HEK293 (cell line): Measurements from ENCODE around the gene TMEM131L.

ENCODE experiments used
- CTCF ChIA-PET: fragments of 350-600 bp; formaldehyde crosslinking; extraction: SDS; loops from one replicate; lab custom pipeline; 2021; ENCODE audit warnings: antibody characterized with exemption; lab: Yijun Ruan, JAX
- POLR2A ChIA-PET: fragments of 300-600 bp; formaldehyde crosslinking; extraction: SDS; loops from one replicate; lab custom pipeline; 2020; ENCODE audit warnings: antibody characterized with exemption, inconsistent platforms; lab: Yijun Ruan, JAX
- H3K27ac ChIP-seq: fragments of 200-500 bp; sonication (Bioruptor generic); 2 replicates; pipeline ENCODE4 v1.5.1; 2014; ENCODE audit warnings: low read depth, low read length, control low read depth, inconsistent platforms; ENCODE audit errors: extremely low read depth
- H3K36me3 ChIP-seq, 2 experiments: fragments of 200-500 bp in 1 of 2; sonication (Bioruptor generic) in 1 of 2; 1 replicate in 1 of 2; 2 replicates in 1 of 2; pipeline ENCODE4 v1.5.1; 2014 to 2017; ENCODE audit warnings: inconsistent platforms in 2 of 2, low read length in 2 of 2; ENCODE audit not compliant: control insufficient read depth in 2 of 2, insufficient read depth in 1 of 2
- H3K4me1 ChIP-seq: fragments of 200-500 bp; sonication (Bioruptor generic); 2 replicates; pipeline ENCODE4 v1.5.1; 2014; ENCODE audit warnings: mild to moderate bottlenecking, low read length, inconsistent platforms; ENCODE audit not compliant: control insufficient read depth, insufficient read depth
- H3K4me3 ChIP-seq: 2 replicates; pipeline ENCODE4 v1.5.1; 2011; ENCODE audit warnings: low read depth, mild to moderate bottlenecking, control low read depth, low read length, moderate library complexity
- H3K9me3 ChIP-seq: fragments of 200-500 bp; sonication (Bioruptor generic); 2 replicates; pipeline ENCODE4 v1.5.1; 2014; ENCODE audit warnings: low read depth, low read length, inconsistent platforms; ENCODE audit not compliant: control insufficient read depth, insufficient read depth
- EGR2 ChIP-seq: fragments of 450-650 bp; formaldehyde crosslinking; IDR thresholded peaks from 2 replicates; pipeline ENCODE4 v1.5.1; 2016; ENCODE audit warnings: low read depth, missing biosample characterization, missing genetic modification characterization
- FEZF1 ChIP-seq: fragments of 450-650 bp; formaldehyde crosslinking; IDR thresholded peaks from 2 replicates; pipeline ENCODE4 v1.5.1; 2016; ENCODE audit warnings: missing biosample characterization, missing genetic modification characterization
- MEIS1 ChIP-seq: sonication (generic); formaldehyde crosslinking; IDR thresholded peaks from 2 replicates; pipeline ENCODE4 v1.8.1; 2022; ENCODE audit warnings: missing genetic modification reagents, mild to moderate bottlenecking, borderline replicate concordance
- PRDM1 ChIP-seq: fragments of 450-650 bp; formaldehyde crosslinking; IDR thresholded peaks from 2 replicates; pipeline ENCODE4; 2016; ENCODE audit warnings: missing biosample characterization, missing genetic modification characterization
- REPIN1 ChIP-seq: fragments of 450-650 bp; formaldehyde crosslinking; IDR thresholded peaks from 2 replicates; pipeline ENCODE4 v1.5.1; 2017; ENCODE audit warnings: missing biosample characterization, missing genetic modification characterization, low read depth
- SCRT1 ChIP-seq: fragments of 450-650 bp; formaldehyde crosslinking; IDR thresholded peaks from 2 replicates; pipeline ENCODE4 v1.5.1; 2016; ENCODE audit warnings: missing biosample characterization, missing genetic modification characterization, borderline replicate concordance
- SP2 ChIP-seq: fragments of 450-650 bp; formaldehyde crosslinking; IDR thresholded peaks from 2 replicates; pipeline ENCODE4 v1.5.1; 2016; ENCODE audit warnings: missing biosample characterization, missing genetic modification characterization
- SP7 ChIP-seq: fragments of 450-650 bp; formaldehyde crosslinking; IDR thresholded peaks from 2 replicates; pipeline ENCODE4 v1.5.1; 2016; ENCODE audit warnings: missing biosample characterization, missing genetic modification characterization
- TRIM28 ChIP-seq: IDR thresholded peaks from 2 replicates; pipeline ENCODE4 v1.6.1; 2011; ENCODE audit warnings: low read length, control low read depth, borderline replicate concordance
- YY1 ChIP-seq: fragments of 450-650 bp; formaldehyde crosslinking; IDR thresholded peaks from 2 replicates; pipeline ENCODE4 v1.5.1; 2018; ENCODE audit warnings: missing biosample characterization, missing genetic modification characterization
- ZIC2 ChIP-seq: fragments of 450-650 bp; formaldehyde crosslinking; IDR thresholded peaks from 2 replicates; pipeline ENCODE4 v1.5.1; 2016; ENCODE audit warnings: missing biosample characterization, missing genetic modification characterization
- ZNF175 ChIP-seq: fragments of 450-650 bp; formaldehyde crosslinking; IDR thresholded peaks from 2 replicates; pipeline ENCODE4 v1.5.1; 2016; ENCODE audit warnings: missing biosample characterization, missing genetic modification characterization
- ZNF521 ChIP-seq: fragments of 450-650 bp; formaldehyde crosslinking; IDR thresholded peaks from 2 replicates; pipeline ENCODE4 v1.5.1; 2017; ENCODE audit warnings: missing biosample characterization, mild to moderate bottlenecking, missing genetic modification characterization
- ZNF560 ChIP-seq: fragments of 450-650 bp; formaldehyde crosslinking; IDR thresholded peaks from 2 replicates; pipeline ENCODE4 v1.5.1; 2017; ENCODE audit warnings: missing biosample characterization, missing genetic modification characterization, borderline replicate concordance
- ZNF776 ChIP-seq: fragments of 450-650 bp; formaldehyde crosslinking; IDR thresholded peaks from 2 replicates; pipeline ENCODE4 v1.5.0; 2017; ENCODE audit warnings: missing biosample characterization, missing genetic modification characterization, borderline replicate concordance
- ZNF777 ChIP-seq: fragments of 450-650 bp; formaldehyde crosslinking; IDR thresholded peaks from 2 replicates; pipeline ENCODE4 v1.5.1; 2017; ENCODE audit warnings: missing biosample characterization, missing genetic modification characterization, borderline replicate concordance
- TF ChIP-seq, protein P1 (sequence below): fragments of 450-650 bp; formaldehyde crosslinking; IDR thresholded peaks from 2 replicates; pipeline ENCODE4 v1.5.1; 2016; ENCODE audit warnings: missing biosample characterization, missing genetic modification characterization
- TF ChIP-seq, protein P2 (sequence below): fragments of 450-650 bp; formaldehyde crosslinking; IDR thresholded peaks from 2 replicates; pipeline ENCODE4 v1.5.0; 2017; ENCODE audit warnings: missing biosample characterization, missing genetic modification characterization, borderline replicate concordance

TMEM131L gene

GRCh38 chr4:153582954-153583702 lies 117.0 kb downstream of the TMEM131L start:
- Histone ChIP-seq H3K27ac (no peak overlapping the region), H3K36me3 (peaks cover 0 to 12% of the 10 kb centered on the region in 2 experiments; a peak in 1 of 3 replicates)
- TF ChIP-seq SCRT1 (tag by site-specific recombination) (no peak), YY1 (tag by site-specific recombination) (no peak), SP7 (tag by site-specific recombination) (no peak), FEZF1 (tag by site-specific recombination) (no peak), TRIM28 (no peak), ZIC2 (no peak), SP2 (tag by site-specific recombination) (no peak), PRDM1 (tag by site-specific recombination) (no peak), MEIS1 (CRISPR knock-in tag) (no peak), ZNF521 (tag by site-specific recombination) (no peak)
- TF ChIP-seq, protein P1, sequence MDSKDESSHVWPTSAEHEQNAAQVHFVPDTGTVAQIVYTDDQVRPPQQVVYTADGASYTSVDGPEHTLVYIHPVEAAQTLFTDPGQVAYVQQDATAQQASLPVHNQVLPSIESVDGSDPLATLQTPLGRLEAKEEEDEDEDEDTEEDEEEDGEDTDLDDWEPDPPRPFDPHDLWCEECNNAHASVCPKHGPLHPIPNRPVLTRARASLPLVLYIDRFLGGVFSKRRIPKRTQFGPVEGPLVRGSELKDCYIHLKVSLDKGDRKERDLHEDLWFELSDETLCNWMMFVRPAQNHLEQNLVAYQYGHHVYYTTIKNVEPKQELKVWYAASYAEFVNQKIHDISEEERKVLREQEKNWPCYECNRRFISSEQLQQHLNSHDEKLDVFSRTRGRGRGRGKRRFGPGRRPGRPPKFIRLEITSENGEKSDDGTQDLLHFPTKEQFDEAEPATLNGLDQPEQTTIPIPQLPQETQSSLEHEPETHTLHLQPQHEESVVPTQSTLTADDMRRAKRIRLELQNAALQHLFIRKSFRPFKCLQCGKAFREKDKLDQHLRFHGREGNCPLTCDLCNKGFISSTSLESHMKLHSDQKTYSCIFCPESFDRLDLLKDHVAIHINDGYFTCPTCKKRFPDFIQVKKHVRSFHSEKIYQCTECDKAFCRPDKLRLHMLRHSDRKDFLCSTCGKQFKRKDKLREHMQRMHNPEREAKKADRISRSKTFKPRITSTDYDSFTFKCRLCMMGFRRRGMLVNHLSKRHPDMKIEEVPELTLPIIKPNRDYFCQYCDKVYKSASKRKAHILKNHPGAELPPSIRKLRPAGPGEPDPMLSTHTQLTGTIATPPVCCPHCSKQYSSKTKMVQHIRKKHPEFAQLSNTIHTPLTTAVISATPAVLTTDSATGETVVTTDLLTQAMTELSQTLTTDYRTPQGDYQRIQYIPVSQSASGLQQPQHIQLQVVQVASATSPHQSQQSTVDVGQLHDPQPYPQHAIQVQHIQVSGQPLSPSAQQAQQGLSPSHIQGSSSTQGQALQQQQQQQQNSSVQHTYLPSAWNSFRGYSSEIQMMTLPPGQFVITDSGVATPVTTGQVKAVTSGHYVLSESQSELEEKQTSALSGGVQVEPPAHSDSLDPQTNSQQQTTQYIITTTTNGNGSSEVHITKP (tag by site-specific recombination), result no peak
- TF ChIP-seq, protein P2, sequence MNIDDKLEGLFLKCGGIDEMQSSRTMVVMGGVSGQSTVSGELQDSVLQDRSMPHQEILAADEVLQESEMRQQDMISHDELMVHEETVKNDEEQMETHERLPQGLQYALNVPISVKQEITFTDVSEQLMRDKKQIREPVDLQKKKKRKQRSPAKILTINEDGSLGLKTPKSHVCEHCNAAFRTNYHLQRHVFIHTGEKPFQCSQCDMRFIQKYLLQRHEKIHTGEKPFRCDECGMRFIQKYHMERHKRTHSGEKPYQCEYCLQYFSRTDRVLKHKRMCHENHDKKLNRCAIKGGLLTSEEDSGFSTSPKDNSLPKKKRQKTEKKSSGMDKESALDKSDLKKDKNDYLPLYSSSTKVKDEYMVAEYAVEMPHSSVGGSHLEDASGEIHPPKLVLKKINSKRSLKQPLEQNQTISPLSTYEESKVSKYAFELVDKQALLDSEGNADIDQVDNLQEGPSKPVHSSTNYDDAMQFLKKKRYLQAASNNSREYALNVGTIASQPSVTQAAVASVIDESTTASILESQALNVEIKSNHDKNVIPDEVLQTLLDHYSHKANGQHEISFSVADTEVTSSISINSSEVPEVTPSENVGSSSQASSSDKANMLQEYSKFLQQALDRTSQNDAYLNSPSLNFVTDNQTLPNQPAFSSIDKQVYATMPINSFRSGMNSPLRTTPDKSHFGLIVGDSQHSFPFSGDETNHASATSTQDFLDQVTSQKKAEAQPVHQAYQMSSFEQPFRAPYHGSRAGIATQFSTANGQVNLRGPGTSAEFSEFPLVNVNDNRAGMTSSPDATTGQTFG (tag by site-specific recombination), result no peak
- TF ChIP-seq, all 188 proteins: peak for 0
- H3K4me1 ChIP-seq, result no peaks in the 10 kb centered on the region
- H3K4me3 ChIP-seq, result no peak overlapping the region
- ChIA-PET CTCF (interaction anchor here (1.9 kb wide), 1 partner anchor 167 kb away, joined by 4 read pairs; no protein-coding TSS in a partner anchor), POLR2A (no interaction called here)
- no peaks in the 10 kb centered on the region for H3K9me3 ChIP-seq

DNA sequence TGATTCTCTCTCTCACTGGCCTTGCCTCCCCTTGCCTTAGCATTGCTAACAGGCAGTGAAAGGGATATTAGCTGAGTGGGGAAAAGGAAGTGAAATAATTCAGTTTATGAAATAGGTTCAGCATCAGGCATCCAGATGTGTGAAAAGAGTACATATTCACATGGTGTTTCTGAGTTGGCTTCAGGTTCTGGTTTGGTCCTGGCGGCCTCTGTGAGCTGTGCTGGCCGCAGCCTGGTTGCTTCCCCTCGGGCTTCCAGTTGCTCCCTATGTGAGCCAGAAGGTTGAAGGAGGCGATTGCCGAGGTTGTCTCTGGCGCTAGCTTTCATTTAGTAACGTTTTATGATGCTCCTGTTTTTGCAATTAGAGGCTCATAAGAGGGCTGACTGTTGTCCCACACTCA lies 118.9 kb downstream of the TMEM131L start:
- ChIA-PET POLR2A (no interaction called here), CTCF (interaction anchor here (0.6 kb wide), 1 partner anchor 246 kb away, joined by 4 read pairs; no protein-coding TSS in a partner anchor)
- H3K27ac ChIP-seq, result no peak overlapping the region
- H3K36me3 ChIP-seq, result peaks cover 0 to 27% of the 10 kb centered on the region in 2 experiments; a peak in 1 of 3 replicates
- H3K4me3 ChIP-seq, result no peak overlapping the region
- no peaks in the 10 kb centered on the region for H3K4me1 ChIP-seq
- no peaks in the 10 kb centered on the region for H3K9me3 ChIP-seq
- TF ChIP-seq ZNF776 (no peak), ZNF777 (tag by site-specific recombination) (no peak), EGR2 (tag by site-specific recombination) (no peak), REPIN1 (tag by site-specific recombination) (no peak), ZIC2 (no peak), ZNF175 (tag by site-specific recombination) (no peak), ZNF560 (tag by site-specific recombination) (no peak)
